ENCODE results near the gene UBE2D2. TPM values are rescaled to one million over a fixed set of nuclear protein-coding genes. Genes with fewer than 3 reads are reported as not detected.
A peak's percentile ranks its signal among the peaks of the same experiment; 100 is the strongest.

UBE2D2 gene
- total and polyA plus RNA-seq, 2 of the 13 experiments (the other 11 are each of a cell fraction or from before 2014, with no cell fraction given), result 79.1 to 109 TPM

- TF ChIP-seq PRDM4 (CRISPR knock-in tag; IDR thresholded peaks at IDR 0.05; ENCODE audit: borderline replicate concordance), result no peak
- peak in 1 of 2 experiments; percentile 55; a peak in 1 of 4 replicates for TF ChIP-seq EP300 (IDR thresholded peaks at IDR 0.05; ENCODE audit: low read depth in 2 of 2, low read length in 2 of 2)
- no peak for TF ChIP-seq EP300 (CRISPR knock-in tag; IDR thresholded peaks at IDR 0.05; ENCODE audit: borderline replicate concordance)
- TF ChIP-seq ZNF432 (CRISPR knock-in tag; IDR thresholded peaks at IDR 0.05; ENCODE audit: borderline replicate concordance), result no peak
- no peak for TF ChIP-seq ZNF24 (IDR thresholded peaks at IDR 0.05)
- TF ChIP-seq SMARCE1 (IDR thresholded peaks at IDR 0.05; ENCODE audit: borderline replicate concordance), result no peak
- TF ChIP-seq NAIF1 (CRISPR knock-in tag; IDR thresholded peaks at IDR 0.05; ENCODE audit: borderline replicate concordance), result no peak; the same call in 1 of the 2 replicates
- no peak for TF ChIP-seq TOPORS (CRISPR knock-in tag; IDR thresholded peaks at IDR 0.05)
- no peak for TF ChIP-seq ZNF644 (CRISPR knock-in tag; IDR thresholded peaks at IDR 0.05; ENCODE audit: low read depth)
- TF ChIP-seq SKI (IDR thresholded peaks at IDR 0.05; ENCODE audit: partially characterized antibody), result no peak
- TF ChIP-seq PRPF4 (IDR thresholded peaks at IDR 0.05; ENCODE audit: low read depth, low read length, poor library complexity, severe bottlenecking), result no peak
- TF ChIP-seq, protein P1, sequence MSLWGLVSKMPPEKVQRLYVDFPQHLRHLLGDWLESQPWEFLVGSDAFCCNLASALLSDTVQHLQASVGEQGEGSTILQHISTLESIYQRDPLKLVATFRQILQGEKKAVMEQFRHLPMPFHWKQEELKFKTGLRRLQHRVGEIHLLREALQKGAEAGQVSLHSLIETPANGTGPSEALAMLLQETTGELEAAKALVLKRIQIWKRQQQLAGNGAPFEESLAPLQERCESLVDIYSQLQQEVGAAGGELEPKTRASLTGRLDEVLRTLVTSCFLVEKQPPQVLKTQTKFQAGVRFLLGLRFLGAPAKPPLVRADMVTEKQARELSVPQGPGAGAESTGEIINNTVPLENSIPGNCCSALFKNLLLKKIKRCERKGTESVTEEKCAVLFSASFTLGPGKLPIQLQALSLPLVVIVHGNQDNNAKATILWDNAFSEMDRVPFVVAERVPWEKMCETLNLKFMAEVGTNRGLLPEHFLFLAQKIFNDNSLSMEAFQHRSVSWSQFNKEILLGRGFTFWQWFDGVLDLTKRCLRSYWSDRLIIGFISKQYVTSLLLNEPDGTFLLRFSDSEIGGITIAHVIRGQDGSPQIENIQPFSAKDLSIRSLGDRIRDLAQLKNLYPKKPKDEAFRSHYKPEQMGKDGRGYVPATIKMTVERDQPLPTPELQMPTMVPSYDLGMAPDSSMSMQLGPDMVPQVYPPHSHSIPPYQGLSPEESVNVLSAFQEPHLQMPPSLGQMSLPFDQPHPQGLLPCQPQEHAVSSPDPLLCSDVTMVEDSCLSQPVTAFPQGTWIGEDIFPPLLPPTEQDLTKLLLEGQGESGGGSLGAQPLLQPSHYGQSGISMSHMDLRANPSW (CRISPR knock-in tag; IDR thresholded peaks at IDR 0.05; ENCODE audit: borderline replicate concordance), result no peak
- no peak for TF ChIP-seq PHF5A (CRISPR knock-in tag; IDR thresholded peaks at IDR 0.05; ENCODE audit: low read depth, unreplicated experiment)
- no peak for TF ChIP-seq ZNF790 (CRISPR knock-in tag; IDR thresholded peaks at IDR 0.05; ENCODE audit: borderline replicate concordance)
- no peak for TF ChIP-seq CAMTA2 (CRISPR knock-in tag; IDR thresholded peaks at IDR 0.05; ENCODE audit: borderline replicate concordance)
- 0 out of 2 replicates have a peak, but pooled peaks have one; percentile 26 for TF ChIP-seq ERF (CRISPR knock-in tag; IDR thresholded peaks at IDR 0.05)
- TF ChIP-seq ZNF589 (CRISPR knock-in tag; conservative IDR thresholded peaks at IDR 0.05), result no peak
- TF ChIP-seq HDAC6 (IDR thresholded peaks at IDR 0.05; ENCODE audit: low read depth, low read length), result no peak
- TF ChIP-seq PAX8 (CRISPR knock-in tag; IDR thresholded peaks at IDR 0.05; ENCODE audit: borderline replicate concordance), result no peak
- no peak for TF ChIP-seq ATF2 (CRISPR knock-in tag; IDR thresholded peaks at IDR 0.05)
- TF ChIP-seq ZMYM3 (CRISPR knock-in tag; IDR thresholded peaks at IDR 0.05), result no peak
- no peak for TF ChIP-seq ZNF782 (CRISPR knock-in tag; IDR thresholded peaks at IDR 0.05; ENCODE audit: borderline replicate concordance)
- TF ChIP-seq, protein P2, sequence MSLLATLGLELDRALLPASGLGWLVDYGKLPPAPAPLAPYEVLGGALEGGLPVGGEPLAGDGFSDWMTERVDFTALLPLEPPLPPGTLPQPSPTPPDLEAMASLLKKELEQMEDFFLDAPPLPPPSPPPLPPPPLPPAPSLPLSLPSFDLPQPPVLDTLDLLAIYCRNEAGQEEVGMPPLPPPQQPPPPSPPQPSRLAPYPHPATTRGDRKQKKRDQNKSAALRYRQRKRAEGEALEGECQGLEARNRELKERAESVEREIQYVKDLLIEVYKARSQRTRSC (CRISPR knock-in tag; IDR thresholded peaks at IDR 0.05; ENCODE audit: low read depth), result no peak
- TF ChIP-seq ZNF564 (CRISPR knock-in tag; IDR thresholded peaks at IDR 0.05), result no peak
Measured at GRCh38 chr5:139650031-139650688, 89.0 kb downstream of the UBE2D2 start (continued).
